HFFc6 (cell line): Measurements from ENCODE around the gene AGBL5. TPM values are rescaled to one million over a fixed set of nuclear protein-coding genes. Genes with fewer than 3 reads are reported as not detected.

Source experiments
- DNase-seq: peaks from one replicate; pipeline ENCODE4 v3.0.0-alpha.2; 2018
- H3K27ac Mint-ChIP-seq: 2 replicates; pipeline ENCODE4 v1.8.0; 2020; ENCODE audit warnings: mild to moderate bottlenecking, mixed read lengths
- H3K27me3 Mint-ChIP-seq: 2 replicates; pipeline ENCODE4 v1.8.0; 2021; ENCODE audit warnings: mild to moderate bottlenecking, moderate library complexity, mixed read lengths; ENCODE audit not compliant: insufficient read depth
- H3K36me3 Mint-ChIP-seq: 2 replicates; pipeline ENCODE4 v1.8.0; 2021; ENCODE audit warnings: low read depth, mixed read lengths
- H3K4me1 Mint-ChIP-seq: 2 replicates; pipeline ENCODE4 v1.8.0; 2020; ENCODE audit warnings: low read depth, mixed read lengths
- H3K4me3 Mint-ChIP-seq: 2 replicates; pipeline ENCODE4 v1.8.0; 2020; ENCODE audit warnings: mild to moderate bottlenecking, moderate library complexity, mixed read lengths
- H3K9me3 Mint-ChIP-seq: 2 replicates; pipeline ENCODE4 v1.8.0; 2020; ENCODE audit warnings: mild to moderate bottlenecking, mixed read lengths
- CTCF ChIP-seq: fragments of 200-600 bp; sonication (generic); IDR thresholded peaks from 2 replicates; pipeline ENCODE4 v1.5.0; 2021; ENCODE audit warnings: antibody characterized with exemption, mild to moderate bottlenecking
- total RNA-seq, 6 experiments: library from RNA; stranded (reverse); fragmentation: NEBNext Ultra II Directional; extraction: Animal tissue kit (Norgen Biotek cat#: 25700); gene quantifications; 2 replicates in 1 of 6; 3 replicates in 5 of 6; pipeline ENCODE4 v1.2.3, GENCODE V29; 2021

The AGBL5 gene
- total RNA-seq, 6 experiments from 2014 or later: 23.5 to 31.4 (median 28.6) TPM

- Mint-ChIP-seq H3K27me3 (peaks cover 2% of the 10 kb centered on the region; the same call in 1 of the 2 replicates), H3K27ac (no peak overlapping the region), H3K36me3 (peaks cover 57% of the 10 kb centered on the region), H3K9me3 (no peaks in the 10 kb centered on the region), H3K4me3 (no peak overlapping the region), H3K4me1 (peaks cover 32% of the 10 kb centered on the region)
- no peak for DNase-seq
- TF ChIP-seq CTCF: no peak
Observed at GRCh38 chr2:27065128-27065527, 13.7 kb downstream of the AGBL5 start.

- Mint-ChIP-seq H3K27ac (no peak overlapping the region), H3K4me1 (peaks cover 45% of the 10 kb centered on the region), H3K9me3 (no peaks in the 10 kb centered on the region), H3K27me3 (no peaks in the 10 kb centered on the region; the same call in 1 of the 2 replicates), H3K4me3 (no peak overlapping the region), H3K36me3 (peaks cover 66% of the 10 kb centered on the region)
- TF ChIP-seq CTCF: no peak
- no peak for DNase-seq
Observed at GRCh38 chr2:27067385-27067784, 15.9 kb downstream of the AGBL5 start.

- H3K27ac Mint-ChIP-seq: peak overlapping the region; percentile 69
- DNase-seq: no peak
Observed at GRCh38 chr2:27069436-27069835, 18.0 kb downstream of the AGBL5 start.

GRCh38 chr2:27069961-27070618 is 18.6 kb downstream of the AGBL5 start:
- H3K9me3 Mint-ChIP-seq: no peaks in the 10 kb centered on the region
- peaks cover 46% of the 10 kb centered on the region for H3K36me3 Mint-ChIP-seq
- peak overlapping the region; percentile 99 for H3K4me3 Mint-ChIP-seq
- peaks cover 1% of the 10 kb centered on the region; the same call in 1 of the 2 replicates for H3K27me3 Mint-ChIP-seq
- DNase-seq: no peak
- TF ChIP-seq CTCF: no peak
- H3K4me1 Mint-ChIP-seq: peaks cover 49% of the 10 kb centered on the region
- H3K27ac Mint-ChIP-seq: peak overlapping the region; percentile 93

More at GRCh38 chr2:27069436-27069835, 18.0 kb downstream of the AGBL5 start:
- peak overlapping the region; percentile 99 for H3K4me3 Mint-ChIP-seq
- H3K27me3 Mint-ChIP-seq: no peaks in the 10 kb centered on the region; the same call in 1 of the 2 replicates
- no peak for TF ChIP-seq CTCF
- peaks cover 49% of the 10 kb centered on the region for H3K4me1 Mint-ChIP-seq
- peaks cover 50% of the 10 kb centered on the region for H3K36me3 Mint-ChIP-seq
- H3K9me3 Mint-ChIP-seq: no peaks in the 10 kb centered on the region

GRCh38 chr2:27070653-27071276 is 19.3 kb downstream of the AGBL5 start:
- Mint-ChIP-seq H3K36me3 (peaks cover 39% of the 10 kb centered on the region), H3K27ac (peak overlapping the region; percentile 93), H3K27me3 (peaks cover 2% of the 10 kb centered on the region; the same call in 1 of the 2 replicates), H3K4me3 (peak overlapping the region; percentile 99), H3K4me1 (peaks cover 44% of the 10 kb centered on the region), H3K9me3 (no peaks in the 10 kb centered on the region)
- DNase-seq: no peak
- TF ChIP-seq CTCF: no peak
